Glomerular visceral epithelial cell (primary cell): ENCODE results near the gene NSUN2.
"Not testable (repeated sequence)": the region's sequence is repeated elsewhere in the genome, so short reads cannot be mapped to it uniquely, and the experiment has no call there.

Experiments used
- DNase-seq: peaks from one replicate; pipeline ENCODE4 v3.0.0-alpha.2; 2016; ENCODE audit errors: extremely low spot score

The NSUN2 gene

DNA sequence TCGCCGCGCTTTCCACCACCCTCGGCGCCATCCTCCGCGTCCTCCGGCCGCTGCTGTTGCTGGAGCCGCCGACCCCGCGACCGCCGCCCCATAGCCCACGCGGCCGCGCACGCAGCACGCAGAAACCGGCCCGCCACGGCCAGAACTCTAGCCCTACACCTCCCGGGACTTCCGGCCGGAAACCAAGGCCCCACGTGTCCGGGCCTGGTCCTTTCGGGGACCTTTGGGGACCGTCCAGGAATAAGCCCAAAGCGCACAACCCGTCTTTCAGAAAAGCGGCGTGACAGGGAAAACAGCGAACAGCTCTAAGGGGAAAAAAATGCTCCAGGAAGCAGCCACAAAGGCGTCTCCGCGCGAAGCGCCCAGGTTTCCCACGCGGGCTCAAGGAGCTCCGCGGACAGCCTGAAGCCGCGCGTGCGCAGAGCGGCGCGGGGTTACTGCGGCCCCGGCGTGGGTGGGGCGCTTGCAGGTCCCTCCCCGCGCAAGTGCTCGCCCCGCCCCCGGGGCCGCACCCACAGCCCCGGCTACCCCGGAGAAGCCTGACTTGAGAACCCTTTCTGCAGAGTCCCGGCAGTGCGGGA, at the start of gene NSUN2, which contains the start of gene SRD5A1:
NSUN2 (minus strand) TSS at position 157 of the 581 bp plus-strand sequence; CDS start at position 92, 65 bp downstream.
SRD5A1 (plus strand) TSS at position 553 of the 581 bp plus-strand sequence. CDS start 137 bp downstream, outside the sequence.
- peak; percentile 94 for DNase-seq

DNA sequence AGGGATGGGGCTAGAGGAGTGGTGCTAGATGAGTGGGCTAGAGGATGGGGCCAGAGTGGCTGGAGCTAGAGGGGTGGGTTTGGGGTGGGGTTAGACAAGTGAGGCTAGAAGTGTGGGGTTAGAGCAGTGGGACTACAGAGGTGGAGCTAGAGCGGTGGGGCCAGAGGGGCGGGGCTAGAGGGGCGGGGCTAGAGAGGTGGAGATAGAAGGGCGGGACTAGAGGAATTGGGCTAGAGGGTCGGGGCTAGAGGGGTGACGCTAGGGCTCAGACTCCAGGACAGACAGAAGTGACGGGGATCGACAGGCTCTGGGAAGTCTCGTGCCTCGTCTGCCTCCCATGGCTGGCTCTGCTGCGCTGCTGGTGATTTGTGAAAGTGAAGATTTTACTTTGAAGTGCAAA, 49.4 kb upstream of the NSUN2 start:
- no peak for DNase-seq

DNA sequence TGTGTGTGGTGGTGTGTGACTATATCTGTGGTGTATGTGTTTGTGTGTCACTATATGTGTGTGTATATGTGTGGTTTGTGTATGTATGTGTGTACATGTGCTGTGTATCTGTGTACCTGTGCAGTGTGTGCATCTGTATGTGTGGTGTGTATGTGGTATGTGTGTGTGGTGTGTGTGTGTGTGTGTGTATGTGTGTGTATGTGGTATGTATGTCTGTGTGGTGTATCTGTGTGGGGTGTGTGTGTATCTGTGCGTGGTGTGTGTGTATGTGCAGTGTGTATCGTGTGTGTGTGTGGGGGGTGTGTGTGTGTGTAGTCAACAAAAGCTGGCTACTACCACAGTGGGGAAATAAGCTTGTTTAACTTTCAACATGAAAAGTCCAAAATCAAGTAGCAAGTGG, 48.8 kb upstream of the NSUN2 start:
- no peak for DNase-seq

DNA sequence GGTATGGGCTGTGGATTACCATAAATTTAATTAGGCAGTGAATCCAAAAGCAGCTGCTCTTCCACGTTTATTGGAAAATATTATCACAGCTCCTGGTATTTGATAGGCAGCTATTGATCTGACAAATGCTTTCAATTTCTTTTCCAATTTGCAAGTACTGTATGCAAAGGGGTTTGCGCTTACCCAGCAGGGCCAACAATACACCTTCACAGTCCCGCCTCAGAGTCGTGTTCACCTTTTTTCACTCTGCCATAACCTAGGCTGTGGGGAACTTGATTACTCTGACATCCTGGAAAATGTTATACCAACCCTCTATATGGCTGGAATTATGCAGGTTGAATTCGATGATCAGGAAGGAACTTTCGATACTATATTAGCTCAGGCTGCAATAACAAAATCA, 48.1 kb upstream of the NSUN2 start:
- no peak for DNase-seq

DNA sequence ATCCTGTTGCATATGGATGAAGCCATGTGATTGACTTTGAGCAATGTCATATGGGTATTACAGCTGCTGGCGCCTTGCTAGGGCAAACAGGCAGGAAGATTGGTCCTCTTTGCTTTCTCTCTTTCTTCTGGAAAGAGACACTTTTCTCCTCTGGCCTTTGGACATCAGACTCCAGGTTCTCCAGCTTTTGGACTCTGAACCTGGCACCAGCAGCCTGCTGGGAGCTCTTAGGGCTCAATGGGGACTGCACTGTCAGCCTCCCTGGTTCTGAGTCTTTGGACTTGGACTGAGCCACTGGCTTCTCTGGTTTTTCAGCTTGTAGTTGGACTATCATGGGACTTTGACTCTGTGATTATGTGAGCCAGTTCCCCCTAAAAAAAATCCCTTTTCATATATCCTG, 45.5 kb upstream of the NSUN2 start:
- no peak for DNase-seq

DNA sequence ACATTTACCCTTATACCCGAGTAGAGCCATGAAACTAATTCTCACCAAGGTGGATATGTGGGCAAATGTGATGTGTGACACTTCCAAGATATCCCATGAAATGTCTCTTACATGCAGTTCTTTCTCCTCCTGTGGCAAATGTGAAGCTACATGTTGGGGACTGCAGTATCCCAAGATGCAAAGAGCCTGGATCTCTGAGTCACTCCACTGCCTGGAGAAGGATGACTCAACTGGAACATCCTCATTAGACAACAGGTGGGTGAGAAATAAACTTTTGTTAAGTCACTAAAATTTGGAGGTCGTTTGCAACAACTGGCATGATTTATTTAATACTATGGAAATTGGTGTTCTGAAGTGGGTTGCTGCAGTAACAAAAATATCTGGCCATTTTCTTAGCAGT, 43.9 kb upstream of the NSUN2 start:
- DNase-seq: peak; percentile 21

DNA sequence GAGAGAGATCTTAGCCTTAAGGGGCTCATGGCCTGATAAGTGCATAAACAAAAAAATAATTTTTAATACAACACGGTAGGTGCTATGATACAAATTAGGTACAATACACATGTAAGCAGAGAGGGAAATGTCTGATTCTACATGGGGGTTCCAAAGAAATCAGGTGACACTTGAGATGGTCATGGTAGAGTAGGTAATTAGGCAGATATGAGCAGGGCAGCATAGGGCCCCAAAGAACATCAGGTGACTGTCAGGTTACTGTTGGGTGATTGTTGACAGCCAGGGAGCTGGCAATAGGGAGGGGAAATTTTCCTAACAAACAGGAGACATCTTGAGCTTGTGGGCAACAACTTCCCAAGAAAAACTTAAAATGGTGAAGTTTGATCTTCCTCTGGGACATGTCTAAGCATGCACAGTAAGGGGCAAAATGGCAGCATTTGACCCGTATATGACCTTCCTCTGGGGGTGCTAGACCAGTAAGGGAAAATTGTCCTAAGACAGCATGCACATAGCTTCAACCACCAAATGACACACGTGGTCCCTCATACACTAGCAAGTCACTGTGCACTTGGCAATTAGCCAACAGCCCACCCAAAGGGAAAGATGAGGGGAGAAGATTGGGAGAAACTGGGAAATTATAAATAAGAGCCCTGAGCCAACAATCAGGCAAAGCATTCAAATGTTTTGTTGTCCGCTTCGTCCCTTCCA, 43.1 kb upstream of the NSUN2 start:
- no peak for DNase-seq

DNA sequence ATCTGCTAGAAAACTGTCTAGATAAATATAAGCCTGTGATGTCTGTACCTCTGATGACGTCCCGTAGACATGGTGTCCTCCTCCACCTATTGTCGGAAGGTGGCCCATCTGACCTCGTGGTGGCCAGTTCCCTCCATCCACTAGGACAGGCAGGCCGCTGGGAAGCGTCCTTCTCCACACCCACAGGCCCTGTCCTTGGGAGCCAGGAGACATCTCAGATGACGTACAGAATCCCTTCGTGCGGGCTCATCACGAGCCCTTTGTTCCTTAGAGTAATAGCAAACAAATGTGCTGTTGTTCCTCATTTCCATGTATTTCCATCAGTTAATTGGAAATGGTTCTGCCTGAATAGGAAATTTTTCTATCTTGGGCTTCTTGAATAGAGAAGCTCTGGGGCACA, 42.0 kb upstream of the NSUN2 start:
- no peak for DNase-seq

DNA sequence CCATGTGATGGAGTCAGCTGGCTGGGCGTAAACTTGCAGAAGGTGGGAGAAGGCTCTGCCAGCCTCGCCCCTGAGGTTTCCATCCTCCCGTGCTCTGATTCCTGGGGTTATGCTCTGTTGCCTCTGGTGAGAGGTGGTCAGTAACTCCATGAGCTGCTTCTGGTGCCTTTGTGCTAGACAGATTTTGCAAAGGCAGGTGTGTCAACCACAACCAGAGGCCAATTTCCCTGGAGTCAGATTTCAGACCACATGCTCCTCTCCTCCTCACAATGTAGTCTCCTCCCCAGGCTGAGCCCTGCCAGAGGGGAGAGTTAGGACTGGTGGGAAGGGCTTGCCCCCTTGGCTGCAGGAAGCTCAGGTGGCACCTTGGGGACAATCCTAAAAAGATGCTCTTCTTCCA, 41.6 kb upstream of the NSUN2 start:
- DNase-seq: no peak

DNA sequence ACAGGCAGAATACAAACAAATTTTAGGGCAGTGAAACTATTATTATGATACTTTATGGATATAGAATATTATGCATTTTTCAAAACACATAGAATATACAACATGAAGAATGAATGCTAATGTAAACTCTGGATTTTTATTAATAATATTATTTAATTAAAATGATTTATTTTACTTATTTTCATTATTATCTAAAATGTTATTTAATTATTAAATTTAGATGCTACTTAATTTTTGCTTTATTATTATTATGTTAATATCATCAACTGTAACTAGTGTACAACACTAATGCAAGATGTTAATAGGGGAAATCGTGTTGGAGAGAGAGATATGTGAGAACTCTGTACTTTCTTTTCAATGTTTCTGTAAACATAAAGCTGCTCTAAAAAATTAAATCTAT, 41.1 kb upstream of the NSUN2 start:
- no peak for DNase-seq

DNA sequence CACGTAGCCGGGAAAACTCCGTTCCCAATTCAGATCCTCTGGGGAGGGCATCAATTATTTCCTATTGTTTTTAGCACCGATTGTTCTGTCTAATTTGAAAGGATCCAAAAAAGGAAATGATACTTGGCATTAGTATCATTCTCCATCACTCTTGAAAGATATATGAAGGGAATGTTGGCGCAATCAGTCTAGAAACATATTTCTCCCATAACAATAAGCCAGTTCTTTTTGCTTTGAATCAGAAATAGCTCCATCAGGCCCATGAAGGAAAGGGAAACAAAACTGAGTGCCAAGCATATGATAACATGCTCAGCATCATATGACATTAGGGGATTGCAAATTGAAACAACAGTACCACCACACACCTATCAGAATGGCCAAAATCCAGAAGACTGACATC, 40.2 kb upstream of the NSUN2 start:
- no peak for DNase-seq

DNA sequence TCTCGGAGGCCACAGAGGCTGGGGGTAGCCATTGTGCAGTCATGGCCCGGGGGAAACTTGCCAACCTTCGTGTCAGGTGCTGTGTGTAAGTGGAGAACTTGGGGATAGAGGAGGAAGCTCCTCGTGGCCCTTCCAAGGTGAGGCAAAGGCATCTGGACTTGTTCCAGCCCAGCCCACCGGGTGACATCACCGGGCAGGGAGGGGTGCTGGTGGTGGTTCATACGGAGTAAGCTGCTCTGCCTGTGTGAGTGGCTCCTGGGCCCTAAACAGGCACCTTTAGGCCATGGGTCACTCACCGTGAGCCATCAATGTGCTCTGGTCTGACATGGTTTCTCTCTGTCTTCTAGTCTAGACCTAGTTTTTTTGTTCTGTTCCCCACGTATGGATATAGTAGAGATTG, 35.9 kb upstream of the NSUN2 start:
- not testable (repeated sequence) for DNase-seq

DNA sequence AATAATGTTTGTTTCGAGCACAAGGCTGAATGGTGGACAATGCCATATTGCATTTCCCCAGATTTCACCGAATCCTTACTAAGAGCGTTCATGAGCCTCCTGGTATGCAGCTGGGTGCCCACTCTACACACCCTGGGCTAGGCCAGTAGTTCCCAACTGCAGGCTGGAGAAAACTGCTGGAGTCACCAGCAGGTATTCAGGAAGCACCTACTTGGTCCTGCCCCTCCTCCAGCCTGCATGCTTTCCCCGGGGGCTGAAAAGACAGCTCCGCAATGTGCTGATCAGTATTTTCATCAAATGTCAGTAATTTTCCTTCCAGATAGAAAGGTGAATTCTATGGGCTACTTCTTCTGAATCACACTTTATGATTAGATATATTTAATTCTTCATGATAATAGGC, 34.8 kb upstream of the NSUN2 start:
- DNase-seq: no peak

DNA sequence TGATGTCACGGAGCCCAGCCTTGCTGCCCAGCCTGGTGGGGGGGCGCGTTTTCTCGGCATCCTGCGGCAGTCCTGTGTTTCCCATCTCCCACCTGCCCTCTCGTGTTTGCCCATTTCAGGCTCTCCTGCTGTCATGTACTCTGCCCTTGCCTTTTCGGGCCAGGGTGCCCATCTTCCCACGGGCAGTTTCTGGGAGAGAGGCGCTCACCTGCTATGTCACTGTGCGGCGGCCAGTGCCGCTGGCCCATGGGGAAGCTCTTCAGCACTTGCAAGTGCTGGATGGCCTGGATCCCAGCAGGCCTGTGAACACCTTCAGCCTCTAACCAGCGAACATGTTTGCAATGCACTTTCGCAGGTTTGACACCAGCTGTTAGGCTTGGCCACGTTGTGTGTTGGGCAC, 33.9 kb upstream of the NSUN2 start:
- no peak for DNase-seq

DNA sequence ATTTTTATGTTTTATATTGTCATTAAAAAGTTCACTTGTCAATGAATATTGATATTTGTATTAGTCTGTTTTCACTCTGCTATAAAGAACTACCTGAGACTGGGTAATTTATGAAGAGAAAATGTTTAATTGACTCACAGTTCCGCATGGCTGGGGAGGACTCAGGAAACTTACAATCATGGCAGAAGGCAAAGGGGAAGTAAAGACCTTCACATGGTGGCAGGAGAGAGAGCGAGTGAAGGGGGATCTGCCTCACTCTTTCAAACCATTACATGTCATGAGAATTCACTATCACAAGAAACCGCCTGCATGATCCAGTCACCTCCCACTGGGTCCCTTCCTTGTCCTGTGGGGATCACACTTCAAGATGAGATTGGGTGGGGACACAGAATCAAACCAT, 27.8 kb upstream of the NSUN2 start:
- DNase-seq: no peak

DNA sequence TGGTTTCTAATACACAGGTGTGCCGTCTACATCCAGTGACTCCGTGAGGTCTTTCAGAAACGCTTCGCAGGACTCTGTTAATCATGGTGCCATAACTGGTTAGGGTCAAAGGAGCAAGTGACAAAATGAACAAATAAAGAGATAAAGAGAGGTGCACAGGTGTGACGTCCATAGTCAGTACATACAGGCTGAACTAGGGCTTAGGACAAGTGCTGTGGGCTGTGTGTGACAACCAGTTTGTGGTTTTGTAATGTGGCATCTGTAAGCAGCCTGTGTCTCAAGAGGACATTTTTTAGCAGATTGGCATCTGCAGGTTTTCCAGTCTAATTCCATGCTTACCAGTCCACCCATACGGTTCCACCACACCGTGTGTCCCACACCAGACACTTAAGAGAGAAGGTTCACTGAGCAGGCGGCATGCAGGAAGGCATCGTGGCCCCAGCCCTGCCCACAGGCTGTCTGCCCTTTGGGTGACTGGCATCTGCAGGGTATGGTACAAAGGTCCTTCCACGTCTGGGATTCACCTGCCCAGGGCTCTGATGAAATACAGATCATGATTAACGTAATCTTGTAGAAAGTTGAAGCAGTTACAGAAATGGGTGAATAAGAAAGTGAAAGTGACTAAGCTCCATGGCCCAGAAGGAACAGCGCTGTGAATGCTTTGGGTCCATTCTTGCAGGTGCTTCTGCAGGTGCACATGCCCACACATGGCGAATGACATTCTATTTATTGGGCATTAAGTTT, 27.3 kb upstream of the NSUN2 start:
- DNase-seq: peak; percentile 29

DNA sequence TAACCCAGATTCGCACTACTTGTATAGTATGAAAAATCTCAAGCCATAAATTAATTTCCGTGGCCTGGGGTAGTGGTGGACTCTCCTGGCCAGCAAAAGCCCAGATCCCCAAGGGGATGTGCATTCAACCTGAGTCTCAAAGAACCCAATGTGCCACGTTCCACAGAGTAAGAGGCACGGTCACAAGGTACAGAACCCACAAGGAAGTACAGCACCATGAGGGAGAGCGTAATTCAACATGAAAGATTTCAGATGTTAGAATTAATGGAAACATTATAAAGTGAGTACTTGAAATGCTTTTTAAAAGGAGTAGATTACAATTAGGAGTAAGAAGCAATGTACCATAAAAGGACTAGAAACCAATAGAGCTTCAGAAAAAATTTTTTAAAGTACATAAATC, 23.8 kb upstream of the NSUN2 start:
- no peak for DNase-seq

DNA sequence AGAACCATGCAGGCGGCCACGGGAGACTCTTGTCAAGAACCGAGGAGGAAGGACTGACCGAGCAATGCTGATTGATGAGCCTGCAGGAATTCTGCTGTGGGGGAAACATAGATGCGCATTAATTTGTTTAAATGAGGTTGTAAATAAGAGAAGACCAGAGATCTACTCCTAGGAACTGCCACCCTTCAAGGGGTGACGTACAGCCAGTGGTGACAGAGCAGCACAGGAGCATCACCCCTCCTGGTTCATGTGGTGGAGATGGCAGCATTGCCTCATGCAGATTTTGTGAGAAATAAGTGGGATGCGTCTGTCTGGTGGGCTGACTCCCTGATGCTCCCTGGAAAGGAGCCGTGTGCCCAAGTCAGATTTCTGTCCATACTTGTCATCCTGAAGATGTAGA, 22.6 kb upstream of the NSUN2 start:
- no peak for DNase-seq

DNA sequence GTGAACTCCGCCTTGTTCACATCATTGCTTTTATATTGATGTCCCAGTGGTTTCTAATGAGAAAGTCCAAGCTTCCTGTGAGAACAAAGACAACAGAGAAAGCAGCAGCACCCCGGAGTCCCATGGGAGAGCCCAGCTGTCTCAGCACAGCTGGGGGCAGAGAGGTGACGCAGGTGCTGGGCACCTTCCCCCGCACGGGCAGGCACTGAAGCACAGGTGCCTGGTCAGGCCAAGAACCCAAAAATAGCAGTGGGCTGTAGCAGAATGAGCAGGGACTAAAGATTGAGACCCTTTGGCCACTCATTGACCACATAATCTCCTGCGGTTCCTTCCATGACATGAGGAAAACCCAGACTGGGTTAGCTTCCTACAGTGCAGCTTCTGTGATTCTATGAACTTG, 19.2 kb upstream of the NSUN2 start:
- DNase-seq: no peak

DNA sequence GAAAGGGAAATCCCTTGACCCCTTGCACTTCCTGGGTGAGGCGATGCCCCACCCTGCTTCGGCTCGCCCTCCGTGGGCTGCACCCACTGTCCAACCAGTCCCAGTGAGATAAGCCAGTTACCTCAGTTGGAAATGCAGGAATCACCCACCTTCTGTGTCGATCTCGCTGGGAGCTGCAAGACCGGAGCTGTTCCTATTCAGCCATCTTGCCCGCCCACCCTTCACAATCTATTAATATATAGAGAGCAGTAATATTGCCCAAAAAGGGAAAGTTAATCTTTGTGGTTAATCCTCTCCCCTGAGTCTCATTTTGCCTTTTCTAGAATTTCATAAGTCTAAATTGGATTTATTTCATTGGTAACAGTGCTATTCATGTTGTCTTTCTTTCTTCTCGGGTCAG, 16.8 kb upstream of the NSUN2 start:
- no peak for DNase-seq

DNA sequence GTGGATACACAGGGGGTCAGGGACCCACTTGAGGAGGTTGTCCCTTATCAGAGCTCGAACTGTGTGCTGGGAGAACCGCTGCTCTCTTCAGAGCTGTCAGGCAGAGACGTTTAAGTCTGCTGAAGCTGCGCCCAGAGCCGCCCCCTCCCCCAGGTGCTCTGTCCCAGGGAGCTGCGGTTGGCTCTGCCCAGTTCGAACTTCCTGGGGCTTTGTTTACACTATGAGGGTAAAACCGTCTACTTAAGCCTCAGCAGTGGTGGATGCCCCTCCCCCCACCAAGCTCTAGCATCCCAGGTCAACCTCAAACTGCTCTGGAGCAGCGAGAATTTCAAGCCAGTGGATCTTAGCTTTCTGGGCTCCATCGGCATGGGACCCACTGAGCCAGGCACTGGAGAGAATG, 16.3 kb upstream of the NSUN2 start:
- no peak for DNase-seq

DNA sequence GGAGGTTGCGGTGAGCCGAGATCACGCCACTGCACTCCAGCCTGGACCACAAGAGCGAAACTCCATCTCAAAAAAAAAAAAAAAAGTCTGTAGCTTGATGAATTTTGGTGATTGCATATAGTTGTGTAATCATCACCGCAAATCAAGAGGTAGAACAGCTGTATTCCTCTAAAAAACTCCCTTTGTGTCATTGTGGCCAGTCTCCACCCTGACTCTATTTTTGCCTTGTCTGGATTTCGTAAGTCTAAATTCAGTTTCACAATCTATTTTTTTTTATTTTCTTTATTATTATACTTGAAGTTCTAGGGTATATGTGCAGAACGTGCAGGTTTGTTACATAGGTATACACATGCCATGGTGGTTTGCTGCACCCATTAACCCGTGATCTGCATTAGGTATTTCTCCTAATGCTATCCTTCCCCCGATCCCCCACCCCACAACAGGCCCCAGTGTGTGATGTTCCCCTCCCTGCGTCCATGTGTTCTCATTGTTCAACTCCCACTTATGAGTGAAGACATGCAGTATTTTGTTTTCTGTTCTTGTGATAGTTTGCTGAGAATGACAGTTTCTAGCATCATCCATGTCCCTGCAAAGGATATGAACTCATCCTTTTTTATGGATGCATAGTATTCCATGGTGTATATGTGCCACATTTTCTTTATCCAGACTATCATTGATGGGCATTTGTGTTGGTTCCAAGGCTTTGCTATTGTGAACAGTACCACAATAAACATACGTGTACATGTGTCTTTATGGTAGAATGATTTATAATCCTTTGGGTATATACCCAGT, 12.9 kb upstream of the NSUN2 start:
- not testable (repeated sequence) for DNase-seq
